Measurements from ENCODE around the gene OSM.

Gene OSM

GRCh38 chr22:30284172-30284571 is 17.5 kb upstream of the OSM start:
- DNase-seq: no peak

DNA sequence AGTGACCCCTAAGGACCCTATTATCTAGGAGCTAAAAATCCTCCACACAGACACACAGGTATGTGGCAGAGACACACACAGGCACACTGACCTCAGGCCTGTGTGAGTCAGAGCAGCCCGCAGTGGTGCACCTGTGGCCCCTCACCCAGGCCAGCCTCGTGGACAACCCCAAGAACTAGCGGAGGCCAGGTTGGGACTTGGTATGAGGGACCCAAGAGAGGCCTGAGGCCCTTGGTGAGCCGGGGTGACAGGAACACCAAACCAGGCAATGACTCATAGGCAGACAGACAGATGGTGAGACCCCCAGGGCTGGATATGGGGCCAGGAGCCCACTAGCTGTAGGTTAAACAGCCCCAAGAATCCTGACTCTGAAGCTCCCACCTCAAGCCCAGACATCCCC is 16.7 kb upstream of the OSM start:
- no peak for DNase-seq

GRCh38 chr22:30282616-30283046 is 16.0 kb upstream of the OSM start:
- DNase-seq: no peak

DNA sequence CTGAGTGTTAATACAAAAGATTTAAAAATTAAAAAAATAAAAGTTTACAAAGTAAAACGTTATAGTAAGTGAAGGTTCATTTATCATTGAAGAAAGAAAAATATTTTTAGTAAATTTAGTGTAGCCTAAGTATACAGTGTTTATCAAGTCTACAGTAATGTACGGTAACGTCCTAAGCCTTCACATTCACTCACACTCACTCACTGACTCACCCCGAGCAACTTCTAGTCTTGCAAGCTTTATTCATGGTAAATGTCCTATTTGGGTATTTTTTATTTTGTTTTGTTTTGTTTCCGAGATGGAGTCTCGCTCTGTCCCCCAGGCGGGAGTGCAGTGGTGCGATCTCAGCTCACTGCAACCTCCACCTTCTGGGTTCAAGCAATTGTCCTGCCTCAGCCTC is 13.9 kb upstream of the OSM start:
- DNase-seq: no peak

GRCh38 chr22:30279932-30280331 is 13.3 kb upstream of the OSM start:
- no peak for DNase-seq

DNA sequence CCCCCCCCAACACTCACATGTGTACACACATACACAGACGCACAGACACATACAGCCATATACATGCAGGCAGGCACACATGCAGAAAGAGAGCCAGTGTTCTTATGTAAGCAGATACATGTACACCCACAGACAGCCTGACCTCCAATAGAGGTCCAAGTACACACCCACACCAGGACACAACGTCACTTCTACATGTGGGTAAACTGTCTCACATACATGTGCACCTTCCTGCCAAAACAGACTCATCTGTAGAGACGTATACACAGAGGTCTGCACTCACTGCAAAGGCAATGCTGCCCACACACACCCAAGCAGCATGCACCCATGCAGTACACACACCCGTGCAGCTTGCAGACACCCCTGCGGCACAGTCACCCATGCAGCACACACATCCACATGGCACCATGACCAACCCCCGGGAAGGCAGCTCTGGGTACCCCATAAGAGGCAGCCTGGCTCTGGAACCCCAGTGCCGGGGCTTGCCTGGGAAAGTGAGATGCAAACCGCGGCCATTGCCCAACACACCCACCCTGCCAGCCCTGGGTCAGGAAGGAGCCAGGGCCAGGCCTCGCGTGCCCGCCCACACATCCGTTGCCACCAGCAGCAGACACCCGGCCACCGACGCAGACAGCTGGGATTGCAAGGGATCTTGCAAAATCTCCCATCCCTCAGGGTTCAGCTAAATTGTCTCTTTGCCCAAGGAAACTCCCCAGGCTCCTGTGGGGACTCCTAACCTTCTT is 12.6 kb upstream of the OSM start:
- peak; percentile 23 for DNase-seq

- no peak for DNase-seq
These were observed 11.1 kb upstream of the OSM start for GRCh38 chr22:30277547-30278344.

GRCh38 chr22:30276039-30276438 is 9.4 kb upstream of the OSM start:
- no peak for DNase-seq

DNA sequence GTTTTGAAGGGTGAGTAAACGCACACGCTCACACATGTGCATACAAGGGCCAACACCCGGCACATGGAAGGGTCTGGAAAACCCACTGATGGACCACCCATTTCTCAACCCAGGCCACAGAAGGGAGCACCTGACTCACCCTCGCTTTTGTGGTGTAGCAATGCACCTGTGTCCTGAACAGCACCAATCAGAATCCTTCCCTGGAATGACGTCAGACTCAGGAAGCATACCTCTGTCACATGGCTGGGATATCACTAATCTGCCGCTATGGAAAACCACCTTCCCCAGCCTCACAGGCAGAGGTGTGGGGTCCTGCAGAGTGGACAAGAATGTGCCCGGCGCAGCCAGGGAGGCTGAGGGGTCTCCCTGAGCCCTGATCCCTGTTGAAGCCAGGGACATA is 9.0 kb upstream of the OSM start:
- peak; percentile 31 for DNase-seq

- DNase-seq: no peak
These were observed 7.8 kb upstream of the OSM start for GRCh38 chr22:30274437-30274812.

DNA sequence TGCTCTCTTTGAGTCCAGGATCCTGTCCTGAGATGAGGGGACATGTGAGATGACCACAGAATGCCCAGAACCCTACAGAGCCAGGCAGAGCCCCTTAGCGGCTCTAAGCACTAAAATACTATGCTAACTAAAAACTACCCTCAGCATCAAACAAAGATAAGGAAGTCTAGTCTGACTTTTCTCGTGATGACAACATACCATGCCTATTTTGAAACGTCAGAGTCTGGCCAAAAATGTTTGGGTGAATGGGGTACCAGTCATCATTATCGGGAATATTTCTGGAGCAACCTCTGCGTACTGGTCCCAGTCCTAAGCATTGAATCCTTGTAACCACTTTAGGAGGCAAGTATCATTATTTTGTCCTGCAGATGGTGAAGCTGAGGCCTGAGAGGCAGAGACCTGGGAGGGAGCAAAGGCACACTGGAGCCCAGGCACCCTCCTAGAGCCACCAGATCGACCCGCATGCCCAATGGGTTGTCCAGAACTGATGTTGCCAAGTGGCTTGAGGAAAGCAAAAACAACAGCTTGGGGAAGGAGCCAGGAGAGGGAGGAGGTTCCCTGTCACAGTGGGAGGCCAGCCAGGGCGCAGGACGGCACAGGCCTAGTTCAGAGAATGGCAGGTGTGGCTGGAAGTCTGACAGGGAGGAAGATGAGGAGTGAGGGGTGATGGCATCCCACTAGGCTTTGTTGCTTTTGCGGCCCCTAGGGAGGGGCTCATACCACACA is 7.2 kb upstream of the OSM start:
- DNase-seq: no peak

DNA sequence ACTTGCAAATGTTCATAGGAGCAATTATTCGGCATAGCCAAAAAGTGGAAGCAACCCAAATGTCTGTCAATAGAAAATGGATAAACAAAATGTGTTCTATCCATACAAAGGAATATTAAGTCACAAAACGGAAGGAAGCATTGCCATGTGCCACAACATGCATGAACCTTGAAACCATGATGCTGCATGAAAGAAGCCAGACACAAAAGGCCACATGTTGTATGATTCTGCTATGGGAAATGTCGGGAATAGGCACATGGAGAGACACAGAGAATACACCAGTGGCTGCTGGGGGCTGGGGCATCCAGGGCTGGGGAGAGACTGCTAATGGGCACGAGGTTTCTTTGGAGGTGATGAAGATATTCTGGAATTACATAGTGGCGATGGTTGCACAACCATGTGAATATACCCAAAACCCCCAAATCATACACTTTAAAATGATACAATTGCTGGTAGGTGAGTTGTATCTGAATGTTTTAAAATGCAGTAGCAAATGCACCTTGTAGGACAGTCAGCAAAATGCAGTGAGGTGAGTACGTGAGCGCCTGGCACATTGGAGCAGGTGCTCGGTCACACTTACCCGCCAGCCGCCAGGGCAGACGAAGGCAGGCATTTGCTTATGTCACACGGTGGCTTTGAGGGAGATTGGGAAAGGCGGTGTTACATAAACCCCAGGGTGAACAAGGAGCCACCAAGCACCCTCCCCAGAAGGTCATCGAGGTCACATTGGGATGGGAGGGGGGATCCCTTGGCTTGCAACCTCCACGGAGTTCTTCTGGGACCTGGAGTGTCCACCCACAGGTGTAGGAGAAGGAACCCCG is 6.3 kb upstream of the OSM start:
- no peak for DNase-seq

DNA sequence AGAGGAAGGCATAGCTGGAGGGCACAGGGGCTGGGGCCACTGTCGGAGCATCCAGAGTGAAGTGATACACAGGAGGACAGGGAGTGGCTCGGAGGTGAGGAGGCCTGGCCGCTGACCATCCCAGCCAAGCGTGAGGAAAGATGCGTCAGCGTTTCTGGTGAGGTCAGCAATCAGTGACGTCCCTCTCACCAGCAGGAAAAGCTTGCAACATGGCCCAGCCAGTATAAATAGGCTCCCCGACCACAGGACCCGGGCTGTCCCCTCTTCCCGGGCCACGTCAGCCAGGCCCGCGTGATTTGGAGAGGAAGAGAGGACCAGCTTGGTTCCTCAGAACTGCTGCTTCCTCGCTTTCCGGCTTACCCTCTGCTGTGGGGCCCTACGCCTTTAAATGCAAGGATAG is 4.2 kb upstream of the OSM start:
- DNase-seq: no peak

- no peak for DNase-seq
These were observed 1.7 kb upstream of the OSM start for GRCh38 chr22:30268331-30268730.

GRCh38 chr22:30267382-30268302 is 991 bp upstream of the OSM start:
- peak; percentile 86 for DNase-seq

DNA sequence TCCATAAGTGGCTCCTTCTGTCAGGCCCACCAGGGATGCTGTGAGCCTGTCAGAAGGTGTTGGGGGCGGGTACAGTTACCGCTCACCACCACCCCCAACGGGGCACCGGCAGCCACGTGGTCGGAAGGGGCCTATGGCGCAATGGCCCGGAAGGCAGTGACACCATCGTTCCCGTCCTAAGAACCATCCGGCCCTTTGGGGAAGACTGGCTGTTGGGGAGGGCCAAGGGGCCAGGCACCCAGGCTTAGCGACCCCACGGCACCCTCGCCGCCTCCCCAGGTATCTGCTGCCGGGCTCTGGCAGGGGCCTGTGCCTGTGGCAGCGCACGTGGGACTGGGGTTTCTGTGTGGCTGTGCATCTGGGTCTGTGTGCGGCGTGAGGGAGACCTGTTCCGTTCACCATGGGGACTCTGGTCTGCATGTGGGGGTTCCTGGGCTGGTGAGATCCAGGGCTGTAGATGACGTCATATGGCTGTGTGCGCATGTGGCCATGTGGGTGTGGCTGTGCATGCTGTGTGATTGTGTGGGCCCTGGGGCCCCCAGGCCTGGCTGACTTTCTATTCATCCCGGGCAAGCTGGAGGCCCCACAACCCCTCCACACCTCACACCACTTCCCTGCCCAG is 717 bp downstream of the OSM start:
- DNase-seq: peak; percentile 93

DNA sequence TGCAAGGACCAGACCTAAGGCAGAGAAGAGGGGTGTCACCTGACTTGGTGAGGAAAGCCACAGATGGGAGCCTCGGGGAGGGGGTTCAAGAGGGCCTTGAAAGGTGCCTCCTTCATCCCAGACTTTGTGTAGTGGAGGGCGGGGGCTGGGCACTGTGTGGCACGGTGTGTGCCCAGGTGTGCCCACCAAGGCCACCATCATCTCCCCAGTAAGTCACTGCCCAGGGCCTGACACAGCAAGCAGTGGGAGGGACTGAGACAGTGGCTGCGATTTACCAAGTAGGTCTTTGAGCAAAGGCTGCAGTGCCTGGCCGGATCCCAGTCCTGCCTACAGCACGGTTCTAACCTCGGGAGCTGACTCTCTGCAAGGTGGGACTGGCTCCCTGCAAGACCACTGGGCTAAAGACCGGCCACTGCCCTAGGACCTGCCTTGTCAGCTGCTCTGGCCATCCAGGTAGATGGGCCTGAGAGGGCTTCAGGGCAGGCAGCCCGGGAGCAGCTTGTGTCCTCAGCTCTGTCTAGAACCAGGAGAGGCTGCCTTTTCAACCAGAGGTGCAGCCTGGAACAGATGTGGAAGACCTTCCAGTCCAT is 1.4 kb downstream of the OSM start:
- DNase-seq: no peak

DNA sequence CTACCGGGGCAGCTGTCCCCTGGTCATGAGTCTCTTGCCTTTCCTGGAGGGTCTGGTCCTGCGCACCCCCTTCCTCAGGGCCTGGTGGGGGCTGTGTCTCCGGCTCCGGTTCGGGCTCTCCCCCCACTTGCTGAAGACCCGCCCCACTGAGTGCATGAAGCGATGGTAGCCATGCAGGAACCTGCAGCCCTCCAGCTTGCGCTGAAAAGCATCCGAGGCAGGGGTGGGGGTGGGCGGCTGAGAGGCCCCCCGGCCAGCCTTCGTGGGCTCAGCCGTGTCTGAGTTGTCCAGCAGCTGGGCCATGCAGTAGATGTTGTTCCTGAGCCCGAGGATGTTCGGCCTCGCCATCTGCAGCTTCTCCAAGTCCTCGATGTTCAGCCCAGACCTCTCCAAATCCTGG is 2.8 kb downstream of the OSM start:
- peak; percentile 23 for DNase-seq

DNA sequence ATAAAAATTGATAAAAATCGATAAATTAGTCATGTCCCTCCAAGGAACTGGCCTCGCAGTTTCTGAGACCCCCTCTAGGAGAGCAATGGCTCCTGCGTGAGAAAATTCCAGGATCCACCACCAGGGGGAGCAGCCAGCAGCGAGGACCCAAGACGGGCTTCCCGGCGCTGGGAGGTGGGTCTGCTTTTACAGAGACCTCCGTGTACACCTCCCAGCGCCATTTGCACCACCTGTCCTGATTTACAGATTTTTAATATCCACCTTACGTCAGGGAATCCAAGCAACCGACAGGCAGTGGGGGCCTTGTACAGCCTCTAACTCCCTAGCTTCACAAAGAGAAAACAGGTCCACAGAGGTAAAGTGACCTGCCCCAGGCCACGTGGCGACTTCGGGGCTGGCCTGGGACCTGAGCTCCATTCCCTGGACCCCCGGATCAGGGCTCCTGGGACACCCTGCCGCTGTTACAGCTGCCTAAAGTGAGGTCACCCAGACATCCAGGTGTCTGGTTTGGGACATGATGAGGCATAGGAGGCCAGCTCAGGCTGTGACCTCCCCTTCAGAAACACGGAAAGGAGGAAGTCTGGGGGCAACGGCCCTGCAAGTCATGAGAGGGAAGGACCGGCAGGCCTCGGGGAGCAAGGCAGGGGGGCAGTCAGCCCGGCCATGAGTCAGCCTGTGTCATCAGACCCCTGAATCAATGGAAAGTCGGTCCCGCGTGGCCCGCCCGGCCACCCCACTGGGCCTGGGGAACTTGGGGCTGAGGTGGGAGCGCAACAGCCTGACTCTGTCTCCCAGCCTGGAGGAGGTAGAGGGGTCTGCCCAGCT is 3.5 kb downstream of the OSM start:
- peak; percentile 89 for DNase-seq

DNA sequence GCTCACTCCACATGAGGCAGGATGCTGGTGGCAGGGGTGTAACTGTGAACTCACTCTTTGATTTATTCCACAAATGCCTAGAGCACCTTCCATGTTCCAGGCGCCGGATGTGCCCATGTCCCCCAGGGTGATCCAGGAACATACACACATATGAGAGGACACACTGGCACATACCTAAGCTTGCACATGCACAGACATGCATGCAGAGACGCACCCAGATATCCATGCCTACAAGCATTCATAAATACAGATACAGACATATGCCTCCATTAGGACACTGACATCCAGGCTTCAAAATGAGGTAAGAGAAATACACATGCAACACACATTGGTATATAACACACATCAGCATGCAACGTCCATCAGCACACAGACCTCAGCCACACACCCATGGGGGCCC is 4.5 kb downstream of the OSM start:
- DNase-seq: peak; percentile 22
